AG08395 (cell line): ENCODE measurements around the gene DHRS13.

ENCODE experiments used
- DNase-seq: peaks from one replicate; pipeline ENCODE4 v3.0.0; 2012; ENCODE audit warnings: mixed read lengths, low spot score

DHRS13 gene

GRCh38 chr17:28902819-28903545, at the start of gene DHRS13:
DHRS13 (minus strand) TSS chr17:28903079; CDS start chr17:28902944, 135 bp downstream.
- peak; percentile 89 for DNase-seq

GRCh38 chr17:28951991-28952975, 49.4 kb upstream of the DHRS13 start:
- peak; percentile 97 for DNase-seq

GRCh38 chr17:28951428-28951990, 48.6 kb upstream of the DHRS13 start, which contains the start of gene PHF12:
PHF12 (minus strand) TSS chr17:28951518; CDS start chr17:28950960, 558 bp downstream.
- peak; percentile 100 for DNase-seq

- DNase-seq: no peak
Observed at GRCh38 chr17:28950752-28951427, 48.0 kb upstream of the DHRS13 start.

- DNase-seq: no peak
Observed at GRCh38 chr17:28950017-28950751, 47.3 kb upstream of the DHRS13 start.

GRCh38 chr17:28949185-28950016, 46.5 kb upstream of the DHRS13 start:
- DNase-seq: no peak

GRCh38 chr17:28948873-28949184, 46.0 kb upstream of the DHRS13 start:
- no peak for DNase-seq

GRCh38 chr17:28948342-28948741, 45.5 kb upstream of the DHRS13 start:
- no peak for DNase-seq

- no peak for DNase-seq
Observed at GRCh38 chr17:28947639-28948038, 44.8 kb upstream of the DHRS13 start.

GRCh38 chr17:28946239-28946638, 43.4 kb upstream of the DHRS13 start:
- peak; percentile 45 for DNase-seq

GRCh38 chr17:28944862-28945741, 42.2 kb upstream of the DHRS13 start:
- DNase-seq: peak; percentile 20

- no peak for DNase-seq
Observed at GRCh38 chr17:28944343-28944742, 41.5 kb upstream of the DHRS13 start.

GRCh38 chr17:28942925-28943324, 40.0 kb upstream of the DHRS13 start:
- DNase-seq: no peak

GRCh38 chr17:28941251-28941650, 38.4 kb upstream of the DHRS13 start:
- no peak for DNase-seq

GRCh38 chr17:28940675-28941074, 37.8 kb upstream of the DHRS13 start:
- DNase-seq: no peak

GRCh38 chr17:28940142-28940541, 37.3 kb upstream of the DHRS13 start:
- no peak for DNase-seq

GRCh38 chr17:28938552-28938951, 35.7 kb upstream of the DHRS13 start:
- DNase-seq: peak; percentile 22

- peak; percentile 21 for DNase-seq
Observed at GRCh38 chr17:28937044-28937729, 34.3 kb upstream of the DHRS13 start.
